NCI-H146 treated with DMSO at 0.1 percent for 48 hours (cell line): ENCODE results near the gene CSNK2A2.

Experiments used
- DNase-seq: peaks from one replicate; lab custom pipeline; 2025; ENCODE audit not compliant: unreplicated experiment; lab: John Stamatoyannopoulos, UW

Gene CSNK2A2

DNA sequence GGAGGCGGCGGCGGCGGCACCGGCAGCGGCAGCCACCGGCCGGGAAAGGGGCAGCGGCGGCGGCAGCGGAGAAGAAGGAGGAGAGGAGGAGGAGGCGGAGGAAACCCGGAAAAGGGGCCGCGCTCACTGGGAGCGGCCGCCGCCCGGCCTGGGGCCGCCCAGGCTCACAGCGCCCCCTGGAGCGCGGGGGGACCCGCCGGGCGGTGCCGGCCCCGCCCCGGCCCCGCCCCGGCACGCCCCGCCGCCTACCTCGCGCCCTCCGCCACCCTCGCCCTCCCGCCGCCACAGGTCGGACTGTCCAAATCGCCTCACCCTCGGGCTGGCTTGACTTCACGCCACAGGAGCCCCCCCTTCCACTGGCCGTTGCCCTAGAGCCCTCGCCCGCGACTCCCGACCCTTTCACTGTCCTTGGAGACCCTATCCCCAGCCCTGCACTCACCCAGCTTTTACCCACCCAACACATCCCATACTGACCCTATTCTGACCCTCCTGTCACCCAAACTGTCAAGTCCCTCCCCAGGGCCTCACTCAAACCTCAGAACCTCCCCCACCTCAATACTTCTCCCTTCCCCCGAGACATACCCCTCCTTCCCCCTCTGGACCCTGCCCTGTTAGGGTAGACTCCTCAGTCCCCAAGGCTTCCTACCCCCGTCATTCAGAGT is at the start of gene CSNK2A2:
CSNK2A2 (minus strand) TSS at position 85 of the 662 bp plus-strand sequence. CDS start 370 bp downstream, outside the sequence.
- DNase-seq: peak; percentile 2

DNA sequence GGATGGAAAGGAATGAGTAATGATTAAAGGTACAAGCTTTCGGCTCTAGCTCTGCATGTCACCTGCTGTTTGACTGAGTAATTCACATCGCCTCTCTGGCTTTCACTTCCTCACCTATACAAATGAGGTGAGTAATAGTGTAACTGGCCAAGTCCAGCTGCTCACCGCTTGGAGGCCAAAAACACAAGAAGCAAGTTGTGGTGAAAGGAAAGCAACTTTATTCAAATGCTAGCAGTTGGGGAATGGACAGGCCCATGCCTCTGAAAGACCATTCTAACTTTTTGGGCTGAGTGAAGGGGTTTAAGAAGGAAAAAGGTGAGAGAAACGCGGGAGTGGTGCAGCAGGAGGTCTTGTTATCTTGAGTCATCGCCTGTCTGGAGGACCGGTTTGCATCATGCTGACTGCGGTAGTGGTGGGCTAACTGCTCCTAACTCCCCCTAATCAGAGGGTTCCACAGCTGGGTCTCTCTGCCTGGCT is 45.7 kb upstream of the CSNK2A2 start:
- no peak for DNase-seq

DNA sequence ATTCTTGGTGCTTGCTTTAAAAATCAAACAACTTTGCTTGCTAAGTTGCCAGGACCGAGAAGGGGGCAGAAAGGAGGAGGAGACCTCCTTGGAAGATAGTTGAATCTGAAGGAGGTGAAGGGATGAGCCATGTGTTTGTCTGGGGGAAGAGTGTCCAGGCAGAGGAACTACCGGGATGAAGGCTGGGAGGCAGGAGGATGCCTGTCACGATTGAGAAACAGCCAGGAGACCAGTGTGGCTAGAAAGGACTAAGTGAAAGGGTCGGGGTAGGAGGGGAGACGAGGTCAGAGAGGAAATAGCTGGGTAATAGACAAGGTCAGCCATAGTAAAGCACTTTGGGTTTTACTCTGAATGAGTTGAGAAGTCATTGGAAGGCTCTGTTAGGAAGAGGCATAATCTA is 38.9 kb upstream of the CSNK2A2 start:
- DNase-seq: no peak

DNA sequence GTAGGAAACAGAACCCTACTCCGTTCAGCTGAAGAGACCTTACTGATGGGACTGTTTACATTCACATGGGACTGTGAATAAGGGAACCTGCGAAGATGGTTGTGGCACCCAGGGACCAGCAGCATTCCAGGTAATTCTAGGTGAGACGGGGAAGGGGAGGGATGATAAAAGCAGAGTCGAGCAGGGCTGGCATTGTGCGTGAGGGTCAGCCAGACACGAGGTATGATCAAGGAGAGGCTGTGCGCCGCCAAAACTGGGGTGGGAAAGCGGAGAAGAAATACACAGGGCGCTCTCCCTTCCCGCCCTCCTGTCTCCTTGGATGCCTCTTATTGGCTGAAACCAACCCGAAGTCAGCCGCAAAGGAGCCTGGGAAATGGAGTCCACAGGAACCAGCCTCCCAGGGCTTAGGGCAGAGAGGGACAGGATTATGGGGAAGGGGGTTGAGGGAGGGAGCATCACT is 38.4 kb upstream of the CSNK2A2 start:
- DNase-seq: peak; percentile 11

DNA sequence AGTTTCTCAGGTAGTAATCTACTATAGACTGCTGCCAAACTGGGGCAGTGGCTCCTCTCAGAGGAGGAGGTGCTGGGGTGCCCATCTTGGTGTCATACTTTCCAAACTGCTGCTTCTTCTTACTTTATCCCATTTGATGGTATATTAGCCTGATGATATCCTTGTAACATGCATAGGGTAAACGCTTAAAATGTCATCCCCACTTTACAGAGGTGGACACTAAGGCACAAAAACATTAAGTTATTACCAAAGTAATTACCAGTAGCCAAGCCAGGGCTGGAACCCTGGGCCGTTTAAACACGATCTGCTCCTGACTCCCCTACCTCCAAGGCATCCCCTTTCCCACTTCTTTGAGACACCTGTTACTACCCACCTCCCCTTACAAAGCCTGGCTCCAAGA is 37.8 kb upstream of the CSNK2A2 start:
- DNase-seq: no peak

DNA sequence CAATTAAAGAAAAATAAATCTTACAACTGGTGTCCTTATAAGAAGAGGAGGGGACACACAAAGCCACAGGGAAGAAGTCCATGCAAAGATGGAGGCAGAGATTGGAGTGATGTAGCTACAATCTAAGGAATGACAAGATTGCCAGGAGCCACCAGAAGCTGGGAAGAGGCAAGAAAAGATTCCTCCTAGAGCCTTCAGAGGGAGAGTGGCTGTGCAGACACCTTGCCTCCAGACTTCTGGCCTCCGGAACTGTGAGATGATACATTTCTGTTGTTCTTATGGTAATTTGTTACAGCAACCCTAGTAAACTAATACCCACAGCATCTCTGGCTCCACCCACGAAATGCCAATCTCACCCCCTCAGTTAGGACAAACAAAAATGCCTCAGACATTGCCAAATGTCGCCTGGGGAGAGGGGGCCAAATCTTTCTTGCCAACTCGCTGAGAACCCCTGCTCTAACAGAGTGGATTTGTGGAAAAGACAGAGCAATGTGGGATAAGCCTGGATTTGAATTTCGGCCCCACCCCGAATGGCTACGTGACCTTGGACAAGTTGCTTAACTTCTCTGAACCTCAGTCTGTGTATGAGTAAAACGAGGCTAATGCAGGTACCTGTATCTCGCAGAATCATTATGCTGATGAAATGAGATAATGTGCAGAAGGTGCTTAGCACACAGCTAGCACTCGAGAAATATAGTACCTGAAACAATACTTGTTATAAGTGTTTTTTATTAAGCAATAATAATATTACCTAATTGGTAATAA is 37.1 kb upstream of the CSNK2A2 start:
- no peak for DNase-seq

DNA sequence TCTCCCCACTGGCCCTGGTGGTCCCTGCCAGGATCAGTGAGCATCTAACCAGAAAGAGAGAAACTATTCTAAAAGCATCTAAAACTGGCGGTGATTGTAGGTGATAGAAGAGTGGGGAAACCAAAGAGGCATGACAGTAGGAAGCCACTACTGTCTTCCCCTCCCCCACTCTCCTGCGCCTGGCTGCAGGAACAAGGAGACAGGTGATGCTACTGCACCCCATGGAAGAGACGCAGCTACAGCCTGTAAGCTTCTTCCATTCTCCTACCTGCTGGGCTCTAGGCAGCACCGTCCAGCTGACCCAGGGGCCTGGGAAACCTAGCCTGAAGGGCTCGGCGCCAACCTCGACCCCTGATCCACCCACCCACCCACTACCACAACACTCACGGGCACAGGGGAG is 32.4 kb upstream of the CSNK2A2 start:
- no peak for DNase-seq

DNA sequence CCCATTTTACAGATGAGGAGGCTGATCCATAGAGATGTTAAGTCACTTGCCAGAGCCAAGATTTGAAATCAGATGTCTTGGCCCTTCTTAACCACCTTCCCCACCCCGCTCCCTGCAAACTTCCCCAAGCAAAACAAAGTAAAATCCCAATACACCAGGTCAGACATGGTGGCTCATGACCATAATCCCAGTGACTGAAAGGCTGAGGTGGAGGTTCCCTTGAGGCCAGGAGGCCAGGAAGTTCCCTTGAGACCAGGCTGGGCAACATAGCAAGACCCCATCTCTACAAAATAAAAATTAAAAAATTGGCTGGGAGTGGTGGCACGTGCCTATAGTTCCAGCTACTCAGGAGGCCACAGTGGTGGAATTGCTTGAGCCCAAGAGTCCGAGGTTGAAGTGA is 28.9 kb upstream of the CSNK2A2 start:
- DNase-seq: no peak

DNA sequence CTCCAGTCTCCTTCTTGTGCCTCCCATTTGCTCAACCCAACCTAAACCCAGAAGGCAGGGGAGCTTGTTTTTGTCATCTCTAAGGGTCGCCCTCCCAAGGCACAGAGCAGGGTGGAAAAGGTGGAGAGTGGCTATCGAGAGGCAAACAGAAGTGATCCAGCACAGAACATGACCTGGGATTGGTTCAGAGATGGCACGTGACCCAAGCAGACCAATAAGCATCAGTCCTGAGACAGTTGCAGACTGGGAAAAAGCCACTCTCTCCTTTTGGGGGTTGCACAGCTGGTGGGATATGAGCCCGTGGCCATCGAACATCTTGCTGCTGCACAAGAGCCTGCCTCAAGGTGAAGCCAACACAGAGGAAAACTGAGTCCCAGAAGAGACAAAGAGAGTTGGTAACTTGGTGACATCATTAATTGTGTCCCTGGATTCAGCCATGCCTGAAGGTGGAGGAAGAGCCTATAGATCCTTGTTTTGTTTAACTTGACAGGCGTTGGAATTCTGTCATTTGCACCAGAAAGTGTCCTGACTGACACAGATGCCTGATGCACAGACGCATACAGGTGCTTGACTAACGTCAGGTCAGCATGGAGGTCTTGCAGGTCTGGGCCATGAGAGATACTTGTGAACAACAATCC is 28.2 kb upstream of the CSNK2A2 start:
- no peak for DNase-seq

DNA sequence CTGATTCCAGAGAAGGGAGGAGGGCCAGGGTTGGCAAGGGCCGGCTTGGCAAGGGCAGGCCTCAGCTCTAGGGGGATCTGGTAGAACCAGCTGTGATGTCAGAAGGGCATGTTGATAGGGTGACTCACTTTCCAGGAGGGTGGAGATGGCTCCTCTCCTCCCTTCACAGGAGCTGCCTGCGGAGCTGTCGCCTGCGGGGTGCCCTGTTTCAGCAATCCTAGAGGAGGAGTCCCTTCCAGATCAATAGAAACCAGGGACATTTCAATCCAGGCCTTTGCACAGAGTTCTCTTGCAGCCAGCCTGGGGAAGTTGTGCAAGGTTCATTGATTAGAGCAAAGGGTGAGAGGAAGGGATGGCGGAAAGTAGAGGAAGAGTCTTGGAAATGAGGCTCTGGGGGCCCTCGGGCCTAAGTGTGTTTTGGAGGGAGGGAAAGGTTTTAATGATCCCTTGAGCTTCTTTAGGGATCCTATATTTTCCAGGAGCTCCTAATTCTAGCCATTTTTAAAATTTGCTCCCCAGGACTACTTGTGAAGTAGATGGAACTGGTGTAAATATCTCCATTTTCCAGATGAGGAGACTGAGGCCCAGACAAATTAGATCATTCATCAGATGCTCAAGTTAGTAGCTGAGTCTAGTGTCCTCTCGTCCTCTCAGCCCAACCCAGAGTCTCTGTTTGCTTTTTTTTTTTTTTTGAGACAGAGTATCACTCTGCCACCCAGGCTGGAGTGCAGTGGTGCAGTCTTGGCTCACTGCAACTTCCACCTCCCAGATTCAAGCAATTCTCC is 24.8 kb upstream of the CSNK2A2 start:
- no peak for DNase-seq

DNA sequence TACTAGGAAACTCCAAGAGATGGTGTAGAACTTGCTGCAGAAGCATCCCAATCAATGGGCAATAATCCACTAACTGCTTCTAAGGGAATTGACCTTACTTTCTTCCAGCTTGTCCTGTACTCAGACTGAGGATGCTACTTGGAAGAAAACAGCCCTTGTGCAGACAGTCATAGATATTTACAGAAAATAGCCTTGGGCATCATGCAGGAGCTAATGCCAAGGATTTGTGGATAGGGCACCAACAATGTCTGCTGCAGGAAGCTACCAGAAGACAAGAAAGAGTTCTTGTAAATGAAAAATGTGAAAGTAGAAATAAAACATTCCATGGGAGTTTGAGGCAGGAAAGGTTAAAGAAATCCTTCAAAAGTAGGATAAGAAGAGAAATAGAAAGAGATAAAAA is 21.5 kb upstream of the CSNK2A2 start:
- DNase-seq: no peak

DNA sequence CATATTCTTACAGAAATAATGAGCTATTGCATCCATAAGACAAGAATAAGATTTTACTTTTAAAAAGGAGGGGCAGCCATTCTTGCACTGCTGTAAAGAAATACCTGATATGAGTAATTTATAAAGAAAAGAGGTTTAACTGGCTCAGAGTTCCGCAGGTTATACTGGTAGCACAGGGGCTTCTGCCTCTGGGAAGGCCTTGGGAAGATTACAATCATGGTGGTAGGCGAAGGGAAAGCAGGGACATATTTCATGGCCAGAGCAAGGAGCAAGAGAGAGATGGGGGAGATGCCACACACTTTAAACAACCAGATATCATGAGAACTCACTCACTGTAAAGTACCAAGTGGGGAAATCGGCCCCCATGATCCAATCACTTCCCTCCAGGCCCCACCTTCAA is 20.9 kb upstream of the CSNK2A2 start:
- DNase-seq: no peak

DNA sequence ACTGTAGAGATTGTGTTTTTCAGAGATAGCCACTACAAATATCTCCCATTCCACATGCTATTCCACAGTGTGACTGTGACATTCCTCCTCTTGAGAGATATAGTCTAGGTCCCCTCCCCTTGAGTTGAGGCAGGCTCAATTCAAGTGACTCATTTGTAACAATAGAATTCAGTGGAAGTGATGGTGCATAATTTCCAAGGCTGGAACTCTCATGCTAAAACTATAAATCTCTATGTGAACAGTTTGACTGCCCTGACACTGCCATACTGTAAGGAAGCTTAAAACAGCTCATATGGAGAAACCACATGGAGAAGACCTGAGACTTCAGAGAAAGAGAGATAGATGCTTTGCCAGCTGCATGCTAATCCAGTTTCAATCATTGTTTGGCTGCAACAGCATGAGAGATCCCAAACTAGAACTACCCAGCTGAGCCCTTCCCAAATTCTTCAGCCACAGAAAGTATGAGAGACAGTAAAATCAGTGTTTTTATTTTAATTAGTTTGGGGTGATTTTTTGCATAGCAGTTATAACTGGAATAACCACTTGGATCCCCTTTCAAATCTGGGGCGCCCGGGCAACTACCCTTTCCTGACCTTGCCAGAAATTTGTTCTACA is 19.5 kb upstream of the CSNK2A2 start:
- no peak for DNase-seq

DNA sequence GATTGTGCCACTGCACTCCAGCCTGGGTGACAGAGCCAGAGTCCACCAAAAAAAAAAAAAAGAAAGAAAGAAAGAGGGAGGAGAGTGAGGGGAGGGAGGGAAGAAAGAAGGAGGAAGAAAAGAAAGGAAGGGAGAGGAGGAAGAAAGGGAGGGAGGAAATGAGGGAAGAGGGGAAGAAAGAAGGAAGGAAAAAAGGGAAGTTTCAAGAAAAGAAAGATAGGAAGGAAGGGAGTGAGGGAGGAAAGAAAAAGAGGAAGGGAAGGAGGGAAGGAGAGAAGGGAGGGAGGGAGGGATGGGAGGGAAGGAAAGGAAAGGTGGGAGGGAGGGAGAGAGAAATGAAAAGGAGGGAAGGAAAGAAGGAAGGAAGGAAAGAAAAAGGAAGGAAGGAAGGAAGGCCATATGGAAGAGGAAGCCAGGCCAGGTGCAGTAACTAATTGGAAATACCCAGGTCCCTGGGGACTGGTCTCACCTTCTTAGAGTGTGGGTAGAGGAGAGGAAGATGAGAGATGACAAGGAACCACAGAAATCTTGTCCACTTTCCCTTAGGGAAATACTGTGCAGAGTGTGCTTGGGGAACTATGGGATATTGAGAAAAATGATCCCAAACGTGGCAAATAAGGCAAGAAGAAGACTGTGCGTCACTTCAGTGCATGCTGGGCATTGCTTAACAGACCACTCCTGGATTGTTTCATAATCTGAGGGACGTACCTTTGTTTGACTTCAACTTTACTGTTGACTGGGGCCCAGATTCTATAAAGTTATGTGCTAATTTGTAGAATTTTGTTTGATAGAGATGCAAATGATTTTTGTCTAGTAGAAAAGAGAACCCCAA is 15.1 kb upstream of the CSNK2A2 start:
- DNase-seq: no peak

DNA sequence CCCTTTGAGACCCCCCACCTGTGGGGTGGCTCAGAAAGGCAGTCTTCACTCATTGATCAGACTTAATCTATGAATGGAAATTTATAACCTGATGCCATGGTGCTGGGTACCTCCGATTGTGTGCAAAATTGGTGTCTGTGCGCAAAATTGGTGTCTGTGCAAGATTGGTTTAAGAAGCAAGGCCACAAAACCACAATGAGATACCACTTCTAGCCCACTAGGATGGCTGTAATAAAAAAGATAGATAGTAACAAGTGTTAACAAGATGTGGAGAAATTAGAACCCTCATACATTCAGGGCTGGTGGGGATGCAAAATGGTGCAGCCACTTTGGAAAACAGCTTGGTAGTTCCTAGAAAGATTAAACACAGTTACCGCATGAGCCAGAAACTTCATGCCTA is 13.9 kb upstream of the CSNK2A2 start:
- no peak for DNase-seq

DNA sequence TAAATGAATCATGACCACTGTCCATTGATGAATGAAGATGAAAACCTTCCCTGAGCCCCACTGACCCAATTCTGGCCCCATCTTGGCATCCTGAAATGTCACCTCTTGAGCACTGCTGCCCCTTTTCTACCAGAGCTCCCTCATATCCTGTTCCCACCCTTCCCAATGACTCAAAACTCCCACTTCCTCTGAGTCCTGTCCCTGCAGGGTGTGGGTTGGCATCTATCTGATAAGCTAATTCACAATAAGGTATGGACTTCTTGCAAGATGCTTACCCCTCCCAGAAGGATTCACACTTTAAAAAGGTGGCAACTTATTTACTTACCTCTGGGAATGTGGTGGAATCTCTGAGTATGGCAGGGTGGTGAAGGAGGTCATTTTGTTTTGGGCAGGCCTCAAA is 13.3 kb upstream of the CSNK2A2 start:
- no peak for DNase-seq

DNA sequence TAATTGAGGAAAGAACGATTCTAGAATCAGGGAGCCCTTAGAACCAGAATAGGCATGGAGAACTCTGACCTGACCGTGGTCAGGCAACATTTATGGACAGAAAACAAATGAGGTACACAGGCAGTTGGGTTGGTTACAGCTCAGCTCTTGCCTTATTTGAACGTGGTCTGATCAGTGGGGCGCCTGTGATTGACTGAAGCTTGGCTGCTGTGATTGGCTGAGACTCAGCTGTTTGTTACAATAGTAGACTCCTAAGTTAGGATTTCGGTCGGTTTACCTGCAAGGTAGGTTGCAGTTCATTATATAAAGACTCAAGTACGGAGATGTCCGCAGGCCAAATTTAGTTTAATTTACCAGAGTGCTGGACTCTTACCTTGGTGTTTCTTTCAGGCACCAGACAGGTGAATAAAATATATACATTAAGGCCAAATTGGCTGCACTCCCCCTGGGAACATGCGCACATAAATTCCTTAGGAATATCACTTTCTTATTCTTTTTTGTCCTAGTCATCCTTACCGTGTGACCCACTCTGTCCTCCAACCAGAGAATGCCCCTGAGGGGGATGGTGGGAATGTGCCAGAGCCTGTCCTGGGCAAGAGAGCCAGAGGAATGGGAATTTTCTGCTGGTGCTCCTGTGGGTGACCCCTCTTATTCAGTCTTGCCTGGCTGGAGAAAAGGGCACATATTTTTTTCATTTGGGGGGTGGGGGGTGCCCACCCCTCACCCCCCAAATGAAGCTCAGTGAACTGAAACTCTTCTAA is 7.5 kb upstream of the CSNK2A2 start:
- no peak for DNase-seq

DNA sequence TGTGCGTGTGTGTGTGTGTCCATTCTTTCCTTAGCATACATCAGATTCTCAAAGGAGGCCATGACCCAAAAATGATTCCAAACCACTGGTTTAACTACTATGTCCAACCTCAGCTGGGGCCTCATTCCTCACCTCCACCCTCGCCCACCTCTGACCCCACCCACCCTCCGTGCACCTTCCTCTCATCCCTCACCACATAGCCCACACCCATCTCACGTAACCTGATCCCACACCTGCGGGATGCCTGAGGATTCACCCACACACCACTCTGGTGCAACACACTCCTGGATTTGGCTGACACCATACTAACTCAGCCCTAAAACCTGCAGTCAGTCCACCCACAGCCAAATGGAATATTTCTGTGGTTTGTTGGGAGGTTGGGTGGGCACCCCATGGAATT is 3.3 kb upstream of the CSNK2A2 start:
- DNase-seq: no peak
